NCI-H524 (cell line): ENCODE measurements around the gene CDC16.
"Not testable (repeated sequence)": the region's sequence is repeated elsewhere in the genome, so short reads cannot be mapped to it uniquely, and the experiment has no call there.

ENCODE experiments used
- DNase-seq, 2 experiments: peaks; one replicate each; lab custom pipeline; 2025; lab: John Stamatoyannopoulos, UW

CDC16 gene

GRCh38 chr13:114263578-114263977 lies 28.9 kb downstream of the CDC16 start:
- no peak for DNase-seq

DNA sequence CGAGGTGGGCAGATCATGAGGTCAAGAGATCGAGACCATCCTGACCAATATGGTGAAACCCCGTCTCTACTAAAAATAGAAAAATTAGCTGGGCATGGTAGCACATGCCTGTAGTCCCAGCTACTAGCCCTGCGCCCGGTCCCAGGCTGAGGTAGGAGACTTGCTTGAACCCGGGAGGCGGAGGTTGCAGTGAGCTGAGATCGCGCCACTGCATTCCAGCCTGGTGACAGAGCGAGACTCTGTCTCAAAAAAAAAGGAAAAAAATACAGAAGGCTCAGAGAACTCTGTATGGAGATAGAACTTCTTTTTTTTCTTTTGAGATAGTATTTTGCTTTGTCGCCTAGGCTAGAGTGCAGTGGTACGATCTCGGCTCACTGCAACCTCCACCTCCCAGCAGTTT lies 29.6 kb downstream of the CDC16 start:
- not testable (repeated sequence) for DNase-seq

DNA sequence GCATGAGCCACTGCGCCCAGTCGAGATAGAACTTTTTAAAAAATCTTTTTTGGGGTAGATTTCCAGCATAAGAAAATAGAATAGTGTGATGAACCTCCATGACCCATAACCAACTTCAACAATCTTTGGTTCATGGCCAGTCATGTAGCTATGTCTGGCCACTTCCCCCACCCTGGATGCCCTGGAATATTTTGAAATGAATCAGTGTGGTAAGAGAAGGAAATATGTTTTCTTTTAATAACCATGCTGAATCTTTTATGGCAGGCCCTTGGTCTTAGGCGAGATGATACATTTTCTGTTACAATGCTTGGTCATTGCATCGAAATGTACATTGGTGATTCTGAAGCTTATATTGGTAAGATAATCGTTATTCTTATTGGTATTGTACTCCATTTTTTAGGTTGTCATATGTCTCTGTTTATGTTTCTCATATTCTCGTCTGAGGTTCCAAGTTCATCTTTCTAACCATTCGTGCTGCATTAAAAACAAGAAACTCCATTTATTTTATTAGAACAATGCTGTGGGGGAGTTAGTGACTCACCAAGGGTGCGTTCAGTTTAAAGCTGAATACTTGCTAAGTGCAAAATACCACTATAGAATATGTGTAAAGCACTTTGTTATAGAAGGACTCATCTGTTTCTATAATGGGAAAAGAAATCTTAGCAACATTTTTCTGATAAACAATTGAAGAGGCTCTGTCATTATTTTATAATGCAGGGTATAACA lies 30.4 kb downstream of the CDC16 start:
- DNase-seq = no peak

DNA sequence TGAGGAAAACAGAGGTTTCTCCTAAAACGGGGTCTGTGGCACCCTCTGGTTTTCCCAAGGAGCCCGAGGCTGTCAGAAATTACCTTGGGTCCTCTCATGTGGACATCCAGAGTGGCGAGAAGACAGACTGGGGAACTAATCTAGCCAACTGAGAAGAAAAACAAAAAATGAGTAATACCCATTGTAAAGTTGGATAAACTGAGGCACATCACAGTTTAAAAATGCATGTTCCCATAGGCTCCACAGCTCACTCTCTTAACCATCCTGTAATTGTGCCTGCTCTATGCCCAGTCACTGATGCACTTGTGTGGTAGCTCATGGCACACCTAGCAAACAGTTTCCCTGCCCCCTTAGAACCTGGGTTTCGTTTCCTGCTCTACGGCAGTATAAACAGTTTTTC lies 31.5 kb downstream of the CDC16 start:
- no peak for DNase-seq

- DNase-seq = no peak
Observed at GRCh38 chr13:114268344-114269280, 33.9 kb downstream of the CDC16 start.

GRCh38 chr13:114269281-114269770 lies 34.6 kb downstream of the CDC16 start:
- DNase-seq = no peak

DNA sequence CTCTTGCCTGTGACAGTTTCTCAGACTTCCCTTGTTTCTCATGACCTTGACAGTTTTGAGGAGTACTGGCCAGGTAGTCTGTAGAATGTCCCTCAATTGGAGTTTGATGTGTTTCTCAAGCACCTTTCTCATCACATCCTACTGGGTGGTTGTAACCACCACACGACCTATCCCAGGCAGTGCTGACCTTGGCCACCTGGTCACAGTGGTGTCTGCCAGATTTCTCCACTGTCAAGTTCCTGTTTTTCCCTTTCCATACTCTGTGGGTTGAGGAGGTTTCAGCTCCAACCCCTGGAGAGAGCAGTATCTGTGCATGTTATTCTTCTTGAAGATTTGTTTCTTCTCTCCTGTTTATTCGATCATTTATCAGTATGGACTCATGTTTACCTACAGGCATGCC lies 38.3 kb downstream of the CDC16 start:
- DNase-seq = no peak

DNA sequence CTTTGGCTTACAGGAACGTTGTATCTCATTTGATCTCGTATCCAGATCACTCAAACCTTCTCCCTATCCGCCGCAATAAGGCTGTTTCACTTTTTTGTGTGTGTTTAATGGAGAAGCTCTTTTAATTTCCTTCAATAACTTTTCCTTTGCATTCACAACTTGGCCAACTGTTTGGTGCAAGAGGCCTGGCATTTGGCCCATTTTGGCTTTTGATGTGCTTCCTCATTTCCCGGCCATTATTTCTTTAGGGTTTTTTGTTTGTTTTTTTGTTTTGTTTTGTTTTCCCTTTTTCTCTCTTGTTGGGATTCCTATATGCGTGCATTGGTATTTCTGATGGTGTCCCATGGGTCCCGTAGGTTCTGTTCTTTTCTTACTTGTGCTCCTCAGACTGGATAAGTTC lies 40.6 kb downstream of the CDC16 start:
- no peak for DNase-seq

GRCh38 chr13:114279146-114279545 lies 44.4 kb downstream of the CDC16 start:
- DNase-seq = no peak

DNA sequence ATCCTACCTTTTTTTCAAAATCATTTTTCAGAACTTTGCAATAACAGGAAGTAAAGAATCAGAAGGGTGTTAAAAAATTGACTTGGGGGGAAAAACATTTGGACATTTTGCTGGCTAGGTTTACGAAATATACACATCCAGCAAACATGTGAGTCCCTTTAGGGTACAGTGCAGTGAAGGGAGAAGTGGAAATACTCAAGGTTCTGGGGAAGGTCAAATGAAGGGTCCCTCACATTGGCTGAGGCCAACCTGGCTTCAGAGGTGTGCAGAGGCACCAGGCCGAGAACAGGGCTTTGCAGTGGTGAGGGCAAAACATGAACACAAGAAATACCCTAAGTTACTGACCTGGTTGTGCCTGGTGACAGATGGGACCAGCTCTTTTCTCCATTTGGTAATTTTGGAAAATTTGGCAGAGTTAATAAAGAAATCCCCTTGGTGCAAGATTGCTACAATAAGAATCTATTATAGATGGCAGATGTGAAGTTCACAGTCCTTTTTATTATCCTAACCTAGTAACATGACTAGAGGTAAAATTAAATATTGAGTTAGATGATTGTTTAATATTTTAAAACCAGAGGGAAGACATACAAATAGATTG lies 45.2 kb downstream of the CDC16 start:
- no peak for DNase-seq

- peak; percentile 78 to 91 for DNase-seq
Observed at GRCh38 chr13:114281351-114282040, 46.8 kb downstream of the CDC16 start, which contains the start of gene UPF3A. TSS of gene UPF3A (plus strand) at chr13:114281601. CDS start at chr13:114281640, 39 bp downstream.

DNA sequence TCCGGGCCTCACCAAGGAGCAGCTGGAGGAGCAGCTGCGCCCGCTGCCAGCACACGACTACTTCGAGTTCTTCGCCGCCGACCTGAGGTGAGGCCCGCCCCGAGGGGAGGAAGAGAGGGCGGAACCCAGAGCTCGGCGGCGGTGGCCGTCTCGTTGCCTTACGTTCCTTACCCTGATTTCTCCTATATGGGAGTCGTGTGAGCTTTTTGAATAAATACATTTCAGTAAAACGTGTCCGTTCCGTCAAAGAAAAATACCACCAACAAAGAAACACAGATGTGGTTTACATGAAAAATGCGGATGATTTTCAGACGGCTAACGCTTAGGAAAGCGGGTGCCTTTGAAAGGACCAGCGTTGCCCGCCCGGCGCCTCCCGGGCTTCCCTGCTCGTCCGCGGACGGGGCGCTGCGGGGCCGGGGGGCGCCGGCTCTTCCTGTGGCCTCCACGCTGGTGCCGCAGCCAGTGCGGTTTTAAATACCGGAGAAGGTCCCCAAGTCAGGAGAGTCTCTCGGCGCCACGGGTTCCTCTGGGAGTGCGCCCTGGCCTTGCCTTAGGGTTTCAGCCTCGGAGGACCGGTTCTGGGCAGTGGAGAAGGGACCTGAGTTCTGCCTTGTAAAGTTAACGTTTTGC lies 47.5 kb downstream of the CDC16 start:
- DNase-seq = peak; percentile 18 to 41

- DNase-seq = no peak
Observed at GRCh38 chr13:114283576-114283975, 48.9 kb downstream of the CDC16 start.

DNA sequence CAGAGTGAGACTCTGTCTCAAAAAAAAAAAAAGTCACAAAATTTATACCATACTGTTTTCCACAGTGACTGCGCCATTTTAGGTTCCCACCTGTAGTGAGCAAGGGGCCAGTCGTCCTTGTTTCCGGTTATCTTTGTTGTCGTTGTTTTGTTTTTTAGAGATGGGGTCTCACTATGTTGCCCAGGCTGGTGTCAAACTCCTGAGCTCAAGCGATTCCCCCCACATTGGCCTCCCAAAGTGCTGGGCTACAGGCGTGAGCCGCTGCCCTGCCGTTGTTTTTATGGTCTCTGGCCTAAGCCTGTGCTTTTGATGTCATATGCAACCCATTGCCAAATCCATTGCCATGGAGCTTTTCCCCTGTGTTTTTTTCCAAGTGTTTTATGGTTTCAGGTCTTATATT lies 50.0 kb downstream of the CDC16 start:
- no peak for DNase-seq

- no peak for DNase-seq
Observed at GRCh38 chr13:114285166-114285808, 50.6 kb downstream of the CDC16 start.

GRCh38 chr13:114286808-114287207 lies 52.1 kb downstream of the CDC16 start:
- no peak for DNase-seq

DNA sequence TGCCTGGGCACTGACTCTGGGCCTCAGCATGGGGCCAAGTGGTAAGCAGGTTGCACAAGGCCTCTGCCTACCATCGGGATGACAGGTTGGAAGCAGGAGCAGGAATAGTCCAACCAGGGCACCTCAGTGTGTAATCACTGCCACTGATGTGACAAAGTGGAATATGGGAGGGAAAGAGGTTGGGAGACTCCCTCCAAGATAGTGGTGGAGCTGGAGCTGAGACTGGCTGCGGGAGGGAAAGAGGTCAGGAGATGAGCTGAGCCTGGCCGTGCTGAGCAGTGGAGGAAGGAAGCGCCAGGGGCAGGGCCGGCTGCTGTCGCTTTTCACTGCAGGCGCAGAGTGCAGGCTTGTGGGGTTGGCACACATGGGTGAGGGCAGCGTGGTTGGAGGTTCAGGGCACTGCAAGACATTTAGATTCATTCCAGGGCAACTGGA lies 53.5 kb downstream of the CDC16 start:
- DNase-seq = no peak

GRCh38 chr13:114296448-114296847 lies 61.8 kb downstream of the CDC16 start:
- DNase-seq = no peak

DNA sequence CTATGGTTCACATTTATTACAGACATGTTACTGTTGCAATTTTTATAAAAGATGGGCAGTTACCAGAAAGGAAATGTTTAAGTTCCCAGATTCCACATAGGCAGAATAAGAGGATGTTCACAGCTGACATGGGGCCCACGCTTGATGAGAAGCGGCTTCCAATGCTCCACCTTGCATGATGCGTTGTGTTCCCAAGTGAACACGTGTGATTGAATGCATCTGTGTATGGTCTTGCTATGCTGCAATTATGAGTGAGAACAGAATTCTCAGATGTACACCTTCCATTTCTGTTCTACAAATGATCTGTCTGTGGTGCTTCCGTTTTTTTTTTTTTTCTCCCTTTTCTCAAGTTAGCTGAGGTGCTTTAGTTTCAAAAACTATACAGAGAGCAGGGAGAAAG lies 62.2 kb downstream of the CDC16 start:
- no peak for DNase-seq

DNA sequence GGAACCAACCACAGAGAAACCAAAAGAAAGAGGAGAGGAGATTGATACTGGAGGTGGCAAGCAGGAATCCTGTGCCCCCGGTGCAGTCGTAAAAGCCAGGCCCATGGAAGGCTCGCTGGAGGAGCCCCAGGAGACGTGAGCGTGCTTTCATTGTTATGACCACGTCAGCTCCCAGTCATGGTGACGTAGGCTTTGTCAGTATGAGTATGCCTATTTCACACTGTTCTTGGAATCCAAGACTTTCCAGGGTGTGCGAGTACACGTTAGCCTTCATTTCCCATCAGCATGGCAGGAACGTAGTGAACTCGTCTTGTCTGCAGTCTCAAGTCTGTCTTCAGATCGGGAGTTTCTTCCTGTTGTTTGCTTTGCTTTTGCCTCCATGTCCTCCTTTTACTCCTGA lies 64.2 kb downstream of the CDC16 start:
- DNase-seq = no peak
